ENCODE data around the gene ADARB2.

ADARB2 gene

DNA sequence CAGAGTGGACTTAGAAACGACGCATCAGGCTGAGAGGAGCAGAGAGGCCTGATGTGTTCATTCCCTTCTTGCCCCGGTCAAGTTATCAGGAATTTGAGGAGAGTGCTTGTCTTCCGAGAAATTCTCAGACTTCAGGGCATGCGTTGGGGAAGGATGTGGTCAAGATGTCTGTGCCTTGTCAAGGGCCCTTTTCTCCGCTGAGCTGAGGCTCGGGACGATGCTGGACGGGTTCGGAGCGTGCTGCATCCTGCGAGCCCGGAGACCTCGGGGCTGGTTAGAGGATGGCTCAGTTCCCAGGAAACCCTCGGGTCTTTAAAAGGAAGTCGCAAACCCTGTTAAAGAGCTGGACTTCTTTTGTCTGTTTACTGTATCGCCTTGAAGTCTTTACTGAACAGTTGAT is 325.4 kb downstream of the ADARB2 start:
- Histone ChIP-seq H3K9ac (ENCODE audit: low read depth, low read length) (no peak overlapping the region), H3K36me3 (ENCODE audit: insufficient read depth, low read length) (no peaks in the 10 kb centered on the region), H3K4me1 (ENCODE audit: insufficient read depth, low read length) (0 out of 2 replicates have a peak, but pooled peaks cover 5% of the 10 kb centered on the region), H3K9me3 (ENCODE audit: control insufficient read depth, insufficient read depth, low read length) (no peaks in the 10 kb centered on the region)

DNA sequence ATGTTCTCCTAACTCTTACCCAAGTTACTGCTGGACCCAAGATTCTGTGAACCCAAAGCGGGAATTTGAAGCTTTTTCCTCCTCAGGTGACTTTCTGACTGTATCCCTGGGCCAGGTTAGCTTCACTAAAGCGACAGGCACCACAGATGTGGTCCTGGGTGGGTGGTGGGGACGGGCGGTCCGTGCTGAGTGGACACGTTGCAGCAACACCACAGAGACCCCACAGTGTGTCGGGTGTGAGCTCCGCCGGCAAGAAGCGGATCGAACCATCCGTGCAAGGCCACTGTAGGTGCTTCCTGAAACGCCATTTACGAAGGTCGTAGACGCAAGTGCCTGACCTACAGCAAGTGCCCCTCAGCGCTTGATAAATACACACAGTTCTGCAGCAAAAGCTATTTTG is 325.9 kb downstream of the ADARB2 start:
- Histone ChIP-seq H3K9me3 (ENCODE audit: control insufficient read depth, insufficient read depth, low read length) (no peaks in the 10 kb centered on the region), H3K4me1 (ENCODE audit: insufficient read depth, low read length) (0 out of 2 replicates have a peak, but pooled peaks cover 5% of the 10 kb centered on the region), H3K36me3 (ENCODE audit: insufficient read depth, low read length) (no peaks in the 10 kb centered on the region), H3K9ac (ENCODE audit: low read depth, low read length) (no peak overlapping the region)

DNA sequence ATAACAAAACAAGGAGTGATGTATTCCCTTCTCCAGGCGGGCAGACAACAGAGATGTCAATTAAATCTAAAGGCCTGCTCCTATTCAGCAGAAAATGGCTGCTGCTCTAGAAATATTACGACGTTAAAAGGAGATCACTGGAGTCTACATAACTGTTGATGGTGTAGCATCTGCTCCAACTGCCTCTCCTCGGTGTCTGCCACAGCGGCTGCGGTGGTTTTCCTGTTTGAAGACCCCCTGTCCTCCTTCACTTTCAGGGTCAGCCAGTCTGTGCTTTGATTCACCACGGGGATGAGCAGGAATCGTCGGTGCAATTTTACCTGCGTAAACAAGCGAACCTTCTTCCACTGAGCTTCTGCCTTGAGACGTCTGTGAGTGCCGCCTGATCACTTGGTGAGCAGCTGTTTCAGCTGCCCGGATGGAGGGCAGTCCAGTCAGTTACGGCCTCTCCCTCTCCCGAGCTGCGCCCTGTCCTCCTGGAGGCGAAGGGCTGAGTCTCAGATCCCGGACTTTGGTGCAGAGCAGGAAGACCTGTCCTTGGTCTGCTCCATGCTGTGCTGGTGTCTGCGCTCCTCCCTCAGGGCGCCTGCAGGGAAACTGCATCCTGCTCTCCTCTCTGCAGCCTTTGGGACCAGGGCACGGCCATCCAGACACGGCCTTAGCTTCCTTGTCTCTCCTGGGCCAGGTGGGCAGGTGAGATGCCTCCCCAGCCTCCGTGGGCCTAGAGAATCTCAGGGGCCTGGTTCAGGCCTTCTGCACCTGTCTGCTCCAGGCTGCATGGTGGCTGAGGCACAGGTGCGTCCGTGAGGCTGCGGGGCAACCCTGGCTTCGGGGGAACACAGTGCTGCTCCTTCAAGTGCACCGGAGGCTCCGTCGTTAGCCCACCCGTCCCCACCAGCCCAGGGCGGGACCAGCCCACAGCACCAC is 326.6 kb downstream of the ADARB2 start:
- no peak overlapping the region for H3K9ac ChIP-seq (ENCODE audit: low read depth, low read length)
- H3K9me3 ChIP-seq (ENCODE audit: control insufficient read depth, insufficient read depth, low read length), result no peaks in the 10 kb centered on the region
- 0 out of 2 replicates have a peak, but pooled peaks cover 5% of the 10 kb centered on the region for H3K4me1 ChIP-seq (ENCODE audit: insufficient read depth, low read length)
- H3K36me3 ChIP-seq (ENCODE audit: insufficient read depth, low read length), result no peaks in the 10 kb centered on the region

DNA sequence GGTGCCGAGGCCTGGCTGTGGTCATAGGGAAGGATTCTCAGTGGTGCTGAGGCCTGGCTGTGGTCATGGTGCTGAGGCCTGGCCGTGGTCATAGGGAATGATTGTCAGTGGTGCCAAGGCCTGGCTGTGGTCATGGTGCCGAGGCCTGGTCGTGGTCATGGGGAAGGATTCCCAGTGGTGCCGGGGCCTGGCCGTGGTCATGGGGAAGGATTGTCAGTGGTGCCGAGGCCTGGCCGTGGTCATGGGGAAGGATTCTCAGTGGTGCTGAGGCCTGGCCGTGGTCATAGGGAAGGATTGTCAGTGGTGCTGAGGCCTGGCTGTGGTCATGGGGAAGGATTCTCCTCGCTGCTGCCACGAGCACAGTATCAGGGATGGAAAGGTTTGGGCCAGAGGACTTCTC is 327.3 kb downstream of the ADARB2 start:
- H3K9me3 ChIP-seq (ENCODE audit: control insufficient read depth, insufficient read depth, low read length), result no peaks in the 10 kb centered on the region
- no peak overlapping the region for H3K9ac ChIP-seq (ENCODE audit: low read depth, low read length)
- H3K36me3 ChIP-seq (ENCODE audit: insufficient read depth, low read length), result no peaks in the 10 kb centered on the region
- 0 out of 2 replicates have a peak, but pooled peaks cover 5% of the 10 kb centered on the region for H3K4me1 ChIP-seq (ENCODE audit: insufficient read depth, low read length)

DNA sequence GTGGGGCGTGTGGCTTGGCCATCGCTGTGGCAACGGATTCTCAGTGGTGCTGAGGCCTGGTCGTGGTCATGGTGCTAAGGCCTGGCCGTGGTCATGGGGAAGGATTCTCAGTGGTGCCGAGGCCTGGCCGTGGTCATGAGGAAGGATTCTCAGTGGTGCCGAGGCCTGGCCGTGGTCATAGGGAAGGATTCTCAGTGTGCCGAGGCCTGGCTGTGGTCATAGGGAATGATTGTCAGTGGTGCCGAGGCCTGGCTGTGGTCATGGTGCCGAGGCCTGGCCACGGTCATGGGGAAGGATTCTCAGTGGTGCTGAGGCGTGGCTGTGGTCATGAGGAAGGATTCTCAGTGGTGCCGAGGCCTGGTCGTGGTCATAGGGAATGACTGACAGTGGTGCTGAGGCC is 327.9 kb downstream of the ADARB2 start:
- Histone ChIP-seq H3K36me3 (ENCODE audit: insufficient read depth, low read length) (no peaks in the 10 kb centered on the region), H3K9me3 (ENCODE audit: control insufficient read depth, insufficient read depth, low read length) (no peaks in the 10 kb centered on the region), H3K4me1 (ENCODE audit: insufficient read depth, low read length) (0 out of 2 replicates have a peak, but pooled peaks cover 5% of the 10 kb centered on the region), H3K9ac (ENCODE audit: low read depth, low read length) (no peak overlapping the region)

DNA sequence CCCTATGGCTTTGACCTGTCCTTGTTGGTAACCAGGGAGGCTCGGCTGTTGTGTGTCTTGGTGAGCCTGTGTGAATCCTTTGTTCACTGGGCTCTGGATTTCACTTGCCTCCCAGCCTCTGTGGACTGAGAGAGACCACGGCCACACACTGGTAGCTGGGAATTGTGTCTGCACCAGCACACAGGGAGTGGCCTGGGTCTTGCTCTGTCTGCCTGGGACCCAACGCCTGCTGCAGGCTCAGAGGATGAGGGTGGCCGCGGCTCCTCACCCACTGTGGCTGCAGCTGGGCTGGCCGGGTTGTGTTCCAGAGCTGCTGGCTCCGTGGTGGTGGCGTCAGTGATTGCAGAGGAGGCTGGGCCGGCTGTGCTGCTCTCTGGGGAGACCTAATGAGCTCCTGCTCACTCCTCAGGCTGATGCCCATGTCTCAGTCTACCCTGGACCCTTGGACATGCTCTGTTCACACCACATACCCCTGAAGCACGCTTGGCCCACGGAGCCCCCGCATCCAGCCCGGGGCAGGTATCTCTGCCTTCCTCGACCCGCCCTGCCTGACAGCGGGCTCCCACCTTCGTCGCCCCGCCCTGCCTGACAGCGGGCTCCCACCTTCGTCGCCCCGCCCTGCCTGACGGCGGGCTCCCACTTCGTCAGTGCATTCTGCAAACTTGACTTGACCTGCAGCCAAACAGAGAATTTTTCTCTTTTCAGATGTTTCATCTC is 328.5 kb downstream of the ADARB2 start:
- H3K9ac ChIP-seq (ENCODE audit: low read depth, low read length), result no peak overlapping the region
- no peaks in the 10 kb centered on the region for H3K36me3 ChIP-seq (ENCODE audit: insufficient read depth, low read length)
- 0 out of 2 replicates have a peak, but pooled peaks cover 5% of the 10 kb centered on the region for H3K4me1 ChIP-seq (ENCODE audit: insufficient read depth, low read length)
- no peaks in the 10 kb centered on the region for H3K9me3 ChIP-seq (ENCODE audit: control insufficient read depth, insufficient read depth, low read length)

DNA sequence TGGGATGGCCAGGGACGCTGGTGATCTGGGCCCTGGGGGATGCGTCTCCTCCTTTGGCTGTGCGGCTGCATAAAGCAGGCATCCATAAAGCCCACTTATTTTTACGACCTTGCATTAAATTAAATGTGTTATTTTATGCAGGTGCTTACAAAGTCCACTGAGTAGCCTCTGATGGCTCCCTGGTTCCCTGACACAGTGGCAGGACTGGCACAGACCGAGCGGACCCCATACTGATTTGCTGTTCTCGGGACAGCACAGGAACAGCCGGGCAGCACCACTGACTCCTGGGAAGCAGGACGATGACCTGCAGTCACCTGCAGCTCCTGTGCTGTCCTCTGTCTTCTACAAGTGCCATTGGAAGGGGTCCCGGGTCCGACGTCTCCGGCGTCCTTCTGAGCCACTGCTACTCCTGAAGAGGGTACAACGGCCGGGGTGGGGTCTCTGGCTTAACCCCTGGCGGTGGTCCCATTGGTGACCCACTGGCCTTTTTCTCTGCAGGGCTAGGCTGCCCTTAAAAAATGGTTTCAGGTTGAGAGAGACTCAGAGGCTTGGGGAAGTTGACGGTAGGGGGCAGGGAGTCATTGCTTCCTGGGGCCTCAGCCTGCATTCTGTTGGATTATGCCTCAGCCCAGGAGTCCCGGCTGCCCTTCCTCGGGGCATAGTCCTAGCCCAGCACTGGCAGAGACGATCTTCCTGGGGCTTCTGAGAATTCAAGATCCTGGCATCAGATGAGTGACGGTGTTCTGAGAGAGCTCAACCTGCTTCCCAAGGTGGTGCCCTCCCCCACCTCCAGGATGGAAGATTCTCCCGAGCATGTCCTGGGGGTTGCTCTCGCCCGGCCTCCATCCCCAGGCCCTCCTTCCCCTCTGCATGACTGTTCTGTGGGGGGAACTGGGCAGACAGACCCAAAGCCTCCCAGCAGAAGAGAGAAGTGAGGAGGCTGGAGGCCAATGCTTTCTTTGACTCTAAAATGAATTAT is 330.1 kb downstream of the ADARB2 start:
- Histone ChIP-seq H3K9me3 (ENCODE audit: control insufficient read depth, insufficient read depth, low read length) (no peaks in the 10 kb centered on the region), H3K36me3 (ENCODE audit: insufficient read depth, low read length) (no peaks in the 10 kb centered on the region), H3K4me1 (ENCODE audit: insufficient read depth, low read length) (0 out of 2 replicates have a peak, but pooled peaks cover 8% of the 10 kb centered on the region), H3K9ac (ENCODE audit: low read depth, low read length) (no peak overlapping the region)

DNA sequence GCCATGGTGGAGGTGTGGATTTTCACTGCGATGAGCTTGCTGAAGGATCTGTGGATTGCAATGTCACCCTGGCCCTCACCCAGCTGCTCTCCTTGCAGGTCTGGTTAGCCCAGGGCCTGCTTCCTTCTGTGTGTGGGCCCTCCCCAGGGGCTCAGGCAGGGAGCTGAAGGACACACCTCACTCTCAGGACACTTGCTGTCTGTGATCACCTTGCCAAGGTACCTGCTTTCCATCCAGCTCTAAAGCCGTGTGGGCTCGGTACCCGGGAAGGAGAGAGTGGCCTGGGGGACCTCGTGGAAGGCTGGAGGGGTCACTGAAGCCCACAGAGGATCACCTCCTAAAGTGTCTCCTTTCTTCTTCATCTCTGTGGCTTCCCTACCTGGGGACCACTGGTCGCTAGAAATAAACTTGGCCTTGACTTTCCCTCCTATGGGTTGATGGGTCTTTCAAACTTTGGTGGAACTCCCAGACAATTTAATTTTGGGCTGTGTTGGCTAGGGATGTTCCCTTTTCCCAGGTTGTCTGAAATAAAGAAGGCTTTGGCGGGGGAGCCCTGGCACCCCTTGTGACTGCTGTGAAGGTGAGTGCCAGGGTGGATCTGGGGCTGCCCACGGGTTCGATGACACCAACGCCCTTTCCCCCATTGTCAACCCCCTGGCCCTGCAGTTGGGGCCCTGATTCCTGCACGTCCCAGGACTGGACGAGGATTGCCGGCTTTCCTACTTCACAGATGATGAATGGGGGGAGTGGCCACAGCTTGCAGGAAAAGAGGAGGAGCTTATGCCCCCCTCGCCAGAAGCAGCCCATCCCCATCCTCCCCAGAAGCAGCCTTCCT is 331.0 kb downstream of the ADARB2 start:
- 0 out of 2 replicates have a peak, but pooled peaks cover 8% of the 10 kb centered on the region for H3K4me1 ChIP-seq (ENCODE audit: insufficient read depth, low read length)
- no peaks in the 10 kb centered on the region for H3K9me3 ChIP-seq (ENCODE audit: control insufficient read depth, insufficient read depth, low read length)
- no peak overlapping the region for H3K9ac ChIP-seq (ENCODE audit: low read depth, low read length)
- H3K36me3 ChIP-seq (ENCODE audit: insufficient read depth, low read length), result no peaks in the 10 kb centered on the region

DNA sequence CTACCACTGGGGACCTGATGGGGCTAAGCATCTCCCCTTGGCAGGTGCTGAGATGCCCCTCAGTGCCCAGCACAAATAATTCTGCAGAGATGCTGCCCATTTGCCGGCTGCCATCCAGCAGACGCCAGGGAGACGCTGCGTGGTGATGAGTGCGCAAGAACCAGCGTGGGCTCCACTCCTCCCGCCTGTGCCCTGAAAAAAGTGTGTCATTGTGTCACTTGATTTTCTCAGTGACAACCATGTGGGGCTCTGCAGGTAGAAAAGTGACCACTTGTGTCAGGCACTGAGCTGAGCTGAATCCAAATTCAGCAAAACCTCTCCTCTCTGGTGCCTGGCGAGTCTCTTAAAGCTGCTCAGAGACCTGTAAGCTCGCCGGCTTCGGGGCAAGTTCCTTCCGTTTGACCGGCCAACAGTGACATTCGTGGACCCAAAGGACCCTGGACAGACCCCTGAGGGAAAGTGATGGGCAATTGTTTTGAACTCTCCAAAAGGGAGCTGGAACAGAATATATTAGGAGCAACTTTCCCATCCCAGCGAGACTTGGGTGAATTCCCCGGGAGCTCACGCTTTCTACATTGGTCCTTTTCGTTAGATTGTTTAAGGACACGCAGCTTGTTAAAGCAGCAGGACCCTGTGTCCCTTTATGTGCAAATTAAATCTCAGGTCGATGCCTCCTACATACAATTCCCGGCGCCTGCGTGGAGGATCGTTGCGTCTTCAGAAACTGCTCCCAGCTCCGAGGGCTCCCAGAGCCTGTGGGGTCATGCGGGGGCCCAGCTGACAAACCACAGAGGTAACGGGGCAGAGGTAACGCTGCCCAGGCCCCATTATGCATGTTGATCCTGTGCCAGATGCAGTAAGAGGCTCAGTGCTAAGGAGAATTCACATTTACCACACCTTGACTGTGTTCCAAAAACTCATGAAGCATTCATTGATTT is 332.7 kb downstream of the ADARB2 start:
- Histone ChIP-seq H3K9ac (ENCODE audit: low read depth, low read length) (no peak overlapping the region), H3K36me3 (ENCODE audit: insufficient read depth, low read length) (no peaks in the 10 kb centered on the region), H3K4me1 (ENCODE audit: insufficient read depth, low read length) (peaks cover 12% of the 10 kb centered on the region; the same call in 1 of the 2 replicates), H3K9me3 (ENCODE audit: control insufficient read depth, insufficient read depth, low read length) (no peaks in the 10 kb centered on the region)

DNA sequence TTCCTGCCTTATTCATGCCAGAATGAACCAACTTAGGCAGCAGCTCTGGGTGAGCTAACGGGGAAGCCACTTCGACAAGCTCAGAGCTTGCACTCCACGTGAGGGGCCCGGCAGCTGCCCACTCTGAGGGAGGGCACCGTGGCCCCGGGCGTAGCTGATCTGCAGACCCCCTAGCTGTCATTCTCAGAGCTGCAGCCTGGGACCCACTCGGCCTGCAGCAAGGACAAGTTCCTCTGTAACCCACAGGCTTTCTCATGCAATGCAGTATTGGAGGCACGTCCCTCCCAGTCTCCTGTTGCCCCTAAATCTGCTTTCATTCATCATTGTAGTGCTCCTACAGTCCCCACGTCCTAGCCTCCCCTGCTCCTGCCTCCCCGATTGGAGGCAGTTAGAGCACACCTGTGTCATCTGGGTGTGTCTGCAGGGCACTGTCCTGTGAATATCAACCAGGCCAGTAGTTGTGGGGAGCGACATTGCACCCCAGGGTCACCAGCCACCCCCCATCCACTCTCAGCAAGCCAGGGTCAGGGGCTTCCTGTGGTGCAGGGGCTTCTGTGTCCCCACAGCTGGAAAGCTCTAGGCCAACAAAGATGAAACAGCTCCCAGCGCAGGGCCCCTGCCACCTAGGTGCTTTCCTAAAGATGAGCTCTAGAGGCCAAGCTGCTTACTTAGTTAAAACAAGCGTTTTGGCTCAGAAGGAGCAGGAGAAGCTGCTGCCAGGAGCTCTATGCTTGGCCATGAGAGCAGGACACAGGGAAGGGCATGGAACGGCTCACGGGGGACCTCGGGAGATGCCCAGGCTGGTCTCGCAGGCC is 333.6 kb downstream of the ADARB2 start:
- H3K9ac ChIP-seq (ENCODE audit: low read depth, low read length), result no peak overlapping the region
- peaks cover 12% of the 10 kb centered on the region; the same call in 1 of the 2 replicates for H3K4me1 ChIP-seq (ENCODE audit: insufficient read depth, low read length)
- H3K36me3 ChIP-seq (ENCODE audit: insufficient read depth, low read length), result no peaks in the 10 kb centered on the region
- no peaks in the 10 kb centered on the region for H3K9me3 ChIP-seq (ENCODE audit: control insufficient read depth, insufficient read depth, low read length)

DNA sequence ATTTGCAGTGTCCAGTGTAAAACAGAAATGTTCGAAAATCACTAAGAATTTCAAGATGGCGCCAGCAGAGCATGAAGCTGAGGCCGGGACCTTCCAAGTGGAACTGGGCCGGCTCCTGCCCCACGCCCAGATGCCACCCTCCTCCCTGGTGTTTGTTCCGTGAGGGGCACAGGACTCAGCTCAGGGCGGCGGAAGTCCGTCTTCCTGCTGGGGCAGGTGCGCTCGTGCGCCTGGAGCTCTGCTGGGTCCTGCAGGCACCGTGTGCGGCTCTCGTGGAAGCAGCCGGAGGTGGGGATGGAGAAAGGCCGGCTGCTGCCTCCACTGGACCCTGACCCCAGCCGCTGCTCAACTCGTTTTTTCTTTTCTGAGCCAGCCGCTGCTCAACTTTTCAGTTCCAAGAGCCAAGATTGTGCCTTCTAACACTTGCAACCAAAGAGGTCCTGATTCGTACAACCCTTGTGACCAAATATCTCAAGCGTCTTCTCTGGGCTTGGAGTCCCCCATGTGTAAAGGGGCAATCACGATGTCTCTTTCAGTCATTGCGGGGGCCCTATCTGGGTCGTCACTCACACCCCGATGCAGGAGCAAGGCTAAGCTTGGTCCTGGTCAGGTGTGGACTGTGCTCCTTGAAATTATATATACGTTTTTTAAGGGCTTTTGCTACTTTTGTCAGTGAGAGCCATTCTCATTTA is 334.4 kb downstream of the ADARB2 start:
- H3K9ac ChIP-seq (ENCODE audit: low read depth, low read length), result no peak overlapping the region
- H3K36me3 ChIP-seq (ENCODE audit: insufficient read depth, low read length), result no peaks in the 10 kb centered on the region
- H3K4me1 ChIP-seq (ENCODE audit: insufficient read depth, low read length), result peaks cover 12% of the 10 kb centered on the region; the same call in 1 of the 2 replicates
- no peaks in the 10 kb centered on the region for H3K9me3 ChIP-seq (ENCODE audit: control insufficient read depth, insufficient read depth, low read length)

Measured in ES-I3 (cell line).